ENCODE results near the gene COX4I2.
"Not testable (repeated sequence)": the region's sequence is repeated elsewhere in the genome, so short reads cannot be mapped to it uniquely, and the experiment has no call there.

The COX4I2 gene

GRCh38 chr20:31637660-31638059 lies at the start of gene COX4I2:
COX4I2 (plus strand) TSS chr20:31637912; CDS start chr20:31639018, 1,106 bp downstream.
- DNase-seq = no peak

DNA sequence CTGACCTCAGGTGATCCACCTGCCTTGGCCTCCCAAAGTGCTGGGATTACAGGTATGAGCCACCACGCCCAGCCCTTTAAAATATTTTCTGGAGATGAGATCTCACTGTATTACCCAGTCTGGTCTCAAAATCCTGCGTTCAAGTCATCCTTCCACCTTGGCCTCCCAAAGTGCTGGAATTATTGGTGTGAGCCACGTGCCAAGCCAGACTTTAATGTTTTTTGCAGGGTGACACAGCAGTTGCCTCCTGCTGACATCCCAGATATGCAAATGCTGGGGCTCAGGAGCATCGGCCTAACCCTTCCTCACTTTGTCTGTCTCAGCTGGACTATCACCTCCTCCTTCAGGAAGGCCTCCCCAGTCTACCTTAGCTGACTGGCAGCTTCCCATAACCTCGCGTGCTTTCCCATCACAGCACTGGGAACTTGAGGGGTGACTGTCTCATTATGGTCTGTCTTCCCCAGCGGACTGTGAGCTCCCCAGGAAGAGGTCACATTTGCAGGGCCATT lies 46.9 kb upstream of the COX4I2 start:
- DNase-seq = no peak

DNA sequence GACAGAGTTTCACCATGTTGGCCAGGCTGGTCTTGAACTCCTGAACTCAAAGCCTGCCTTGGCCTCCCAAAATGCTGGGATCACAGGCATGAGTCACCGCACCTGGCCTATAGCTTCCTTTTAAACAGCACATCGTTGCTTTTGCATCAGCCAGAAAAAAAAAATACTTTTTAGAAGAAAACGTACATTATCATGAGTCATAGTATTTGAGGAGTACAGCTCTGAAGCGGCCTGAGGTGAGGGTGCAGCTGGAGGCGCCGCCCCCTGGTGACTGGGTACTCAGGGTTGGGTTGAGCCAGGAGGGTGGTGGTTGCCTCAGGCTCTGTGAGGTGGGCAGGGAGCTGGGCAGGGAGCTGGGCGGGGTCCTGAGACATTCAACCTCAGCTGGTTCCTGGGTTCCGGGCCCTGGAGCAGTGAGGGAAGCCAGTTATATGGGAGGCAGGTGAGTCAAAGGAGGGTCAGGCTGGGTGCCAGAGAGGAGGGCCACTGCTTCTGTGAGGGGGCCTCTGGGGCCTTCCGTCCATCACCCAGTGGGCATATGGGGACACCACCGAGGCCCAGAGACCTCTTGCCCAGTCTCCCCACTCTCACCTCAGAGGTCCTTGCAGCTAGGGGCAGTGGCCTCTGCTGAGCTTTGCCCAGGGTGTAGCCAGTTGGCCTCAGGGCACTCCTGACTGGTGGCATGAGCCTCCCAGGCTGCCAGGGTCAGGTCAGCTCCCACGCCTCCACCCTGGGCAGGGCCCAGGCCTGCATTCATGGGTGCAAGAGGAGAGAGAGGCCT lies 44.3 kb upstream of the COX4I2 start:
- DNase-seq = no peak

DNA sequence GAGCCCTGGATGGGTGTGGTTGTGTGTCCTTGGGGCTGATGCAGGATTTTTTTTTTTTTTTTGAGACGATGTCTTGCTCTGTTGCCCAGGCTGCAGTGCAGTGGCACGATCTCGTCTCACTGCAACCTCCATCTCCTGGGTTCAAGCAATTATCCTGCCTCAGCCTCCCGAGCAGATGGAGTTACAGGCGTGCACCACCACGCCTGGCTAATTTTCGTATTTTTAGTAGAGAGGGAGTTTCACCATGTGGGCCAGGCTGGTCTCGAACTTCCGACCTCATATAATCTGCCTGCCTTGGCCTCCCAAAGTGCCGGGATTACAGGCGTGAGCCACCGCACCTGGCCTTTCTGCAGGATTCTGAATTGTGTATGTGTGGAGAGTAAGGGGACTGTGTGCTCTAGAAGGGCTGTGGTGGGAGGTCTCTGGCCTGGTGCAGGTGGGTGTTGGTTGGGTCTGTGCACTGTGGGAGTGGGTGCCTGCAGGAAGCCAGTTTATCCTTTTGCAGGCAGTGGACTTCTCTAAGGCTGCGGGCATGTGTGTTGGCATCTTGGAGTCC lies 43.6 kb upstream of the COX4I2 start:
- no peak for DNase-seq

GRCh38 chr20:31594558-31595379 lies 42.9 kb upstream of the COX4I2 start:
- no peak for DNase-seq

DNA sequence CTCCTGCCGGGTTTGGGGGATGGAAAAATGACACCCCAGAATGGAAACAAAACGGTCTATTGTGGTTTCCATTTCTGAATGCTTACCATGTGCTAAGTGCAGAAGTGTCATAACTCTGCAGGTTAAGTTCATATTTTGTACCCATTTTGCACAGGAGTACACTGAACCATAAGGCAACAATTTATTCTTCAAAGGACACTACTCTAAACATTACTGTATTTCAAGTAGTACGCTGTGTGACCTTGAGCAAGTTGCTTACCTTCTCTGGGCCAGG lies 42.4 kb upstream of the COX4I2 start:
- no peak for DNase-seq

GRCh38 chr20:31595654-31596411 lies 41.9 kb upstream of the COX4I2 start:
- no peak for DNase-seq

DNA sequence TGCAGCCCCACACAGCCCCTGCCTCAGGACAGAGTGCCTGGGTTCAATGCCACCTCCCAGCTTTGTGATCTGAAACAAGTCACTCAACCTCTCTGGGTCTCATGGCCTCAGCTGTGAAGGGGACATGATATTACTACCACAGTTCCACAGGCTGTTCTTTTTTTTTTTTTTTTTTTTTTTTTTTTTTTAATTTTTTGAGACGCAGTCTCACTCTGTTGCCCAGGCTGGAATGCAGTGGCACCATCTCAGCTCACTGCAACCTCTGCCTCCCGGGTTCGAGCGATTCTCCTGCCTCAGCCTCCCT lies 41.3 kb upstream of the COX4I2 start:
- not testable (repeated sequence) for DNase-seq

DNA sequence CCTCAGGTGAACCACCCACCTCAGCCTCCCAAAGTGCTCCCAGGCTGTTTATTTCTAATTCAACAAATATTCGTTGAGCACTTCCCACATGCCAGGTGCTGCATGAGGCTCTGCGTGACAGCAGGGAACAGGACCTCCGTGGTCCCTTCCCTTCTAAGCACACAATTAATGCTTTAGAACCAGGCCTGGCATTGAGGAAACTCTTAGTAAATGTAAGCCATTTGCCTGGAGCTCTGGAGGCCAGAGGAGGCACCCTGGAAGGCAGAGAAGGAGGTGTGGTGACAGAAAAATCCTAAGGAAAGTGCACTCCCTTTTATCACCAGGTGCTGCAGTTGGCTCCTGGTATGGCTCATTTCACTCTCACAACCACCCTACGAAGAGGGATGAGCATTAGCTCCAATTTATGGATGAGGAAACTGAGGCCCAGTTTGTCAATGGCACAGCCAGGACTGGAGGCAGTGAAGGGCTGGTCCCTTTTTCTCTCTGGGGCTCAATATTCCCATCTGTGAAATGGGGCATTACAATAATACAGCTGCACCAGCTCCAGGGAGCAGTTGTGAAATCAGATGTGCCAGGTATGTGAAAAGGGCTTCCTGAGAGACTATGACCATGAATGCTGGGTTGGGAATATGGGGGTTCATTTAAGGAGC lies 40.8 kb upstream of the COX4I2 start:
- DNase-seq = no peak

DNA sequence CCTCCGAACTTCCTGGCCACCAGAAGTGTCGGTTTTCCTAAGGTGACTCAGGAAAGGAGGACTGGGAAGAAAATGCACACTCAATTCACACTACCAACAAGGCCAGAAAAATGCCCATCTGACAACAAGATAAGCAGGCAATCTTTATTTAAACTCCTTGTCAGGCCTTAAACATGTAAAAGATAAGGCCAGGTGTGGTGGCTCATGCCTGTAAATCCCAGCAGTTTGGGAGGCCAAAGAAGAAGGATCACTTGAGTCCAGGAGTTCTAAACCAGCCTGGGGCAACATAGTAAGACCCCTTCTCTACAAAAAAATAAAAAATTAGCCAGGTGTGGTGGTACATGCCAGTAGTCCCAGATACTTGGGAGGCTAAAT lies 40.2 kb upstream of the COX4I2 start:
- DNase-seq = no peak

DNA sequence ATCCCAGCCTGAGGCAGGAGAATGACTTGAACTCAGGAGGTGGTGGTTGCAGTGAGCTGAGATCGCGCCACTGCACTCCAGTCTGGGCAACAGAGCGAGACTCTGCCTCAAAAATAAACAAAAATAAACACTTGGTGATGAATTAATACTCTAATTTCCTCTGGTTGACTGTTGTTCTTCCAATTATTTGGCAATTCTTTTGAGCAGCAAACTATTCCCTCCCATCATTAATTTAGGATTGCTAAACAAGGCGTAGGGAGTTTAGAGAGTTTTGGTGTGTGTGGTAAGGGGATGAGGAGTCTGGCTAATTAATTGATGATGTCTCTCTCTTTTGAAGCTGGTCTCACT lies 35.3 kb upstream of the COX4I2 start:
- DNase-seq = no peak

- peak; percentile 34 for DNase-seq
Measured at GRCh38 chr20:31602779-31603441, 34.8 kb upstream of the COX4I2 start.

- DNase-seq = peak; percentile 71
Measured at GRCh38 chr20:31603822-31604566, 33.7 kb upstream of the COX4I2 start.

GRCh38 chr20:31604567-31605030 lies 33.1 kb upstream of the COX4I2 start:
- no peak for DNase-seq

GRCh38 chr20:31605031-31605901 lies 32.4 kb upstream of the COX4I2 start, which contains the start of gene ID1:
ID1 (plus strand) TSS chr20:31605289; CDS start chr20:31605388, 99 bp downstream.
- peak; percentile 87 for DNase-seq

DNA sequence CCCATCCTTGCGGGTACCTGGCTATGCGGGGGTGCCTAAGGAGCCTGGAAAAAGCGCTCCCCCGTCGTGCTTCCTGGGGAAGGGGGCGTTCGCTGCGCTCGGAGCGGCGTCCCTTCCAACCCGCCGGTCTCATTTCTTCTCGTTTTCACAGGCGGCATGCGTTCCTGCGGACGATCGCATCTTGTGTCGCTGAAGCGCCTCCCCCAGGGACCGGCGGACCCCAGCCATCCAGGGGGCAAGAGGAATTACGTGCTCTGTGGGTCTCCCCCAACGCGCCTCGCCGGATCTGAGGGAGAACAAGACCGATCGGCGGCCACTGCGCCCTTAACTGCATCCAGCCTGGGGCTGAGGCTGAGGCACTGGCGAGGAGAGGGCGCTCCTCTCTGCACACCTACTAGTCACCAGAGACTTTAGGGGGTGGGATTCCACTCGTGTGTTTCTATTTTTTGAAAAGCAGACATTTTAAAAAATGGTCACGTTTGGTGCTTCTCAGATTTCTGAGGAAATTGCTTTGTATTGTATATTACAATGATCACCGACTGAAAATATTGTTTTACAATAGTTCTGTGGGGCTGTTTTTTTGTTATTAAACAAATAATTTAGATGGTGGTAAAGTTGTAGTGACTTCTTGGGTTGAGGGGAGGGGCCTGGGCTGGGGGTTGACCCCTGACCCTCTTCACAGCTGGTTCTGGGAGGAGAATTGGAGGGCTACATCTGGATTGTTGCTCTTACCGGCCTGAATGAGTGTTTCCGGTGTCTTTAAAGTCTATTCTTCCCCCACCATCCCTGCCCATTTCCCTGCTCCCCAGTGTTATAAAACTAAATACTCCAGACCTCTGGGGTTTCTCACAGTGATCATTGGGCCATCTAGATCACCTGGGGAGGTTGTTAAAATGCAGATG lies 31.6 kb upstream of the COX4I2 start:
- DNase-seq = no peak

GRCh38 chr20:31606804-31607639 lies 30.7 kb upstream of the COX4I2 start:
- DNase-seq = no peak

DNA sequence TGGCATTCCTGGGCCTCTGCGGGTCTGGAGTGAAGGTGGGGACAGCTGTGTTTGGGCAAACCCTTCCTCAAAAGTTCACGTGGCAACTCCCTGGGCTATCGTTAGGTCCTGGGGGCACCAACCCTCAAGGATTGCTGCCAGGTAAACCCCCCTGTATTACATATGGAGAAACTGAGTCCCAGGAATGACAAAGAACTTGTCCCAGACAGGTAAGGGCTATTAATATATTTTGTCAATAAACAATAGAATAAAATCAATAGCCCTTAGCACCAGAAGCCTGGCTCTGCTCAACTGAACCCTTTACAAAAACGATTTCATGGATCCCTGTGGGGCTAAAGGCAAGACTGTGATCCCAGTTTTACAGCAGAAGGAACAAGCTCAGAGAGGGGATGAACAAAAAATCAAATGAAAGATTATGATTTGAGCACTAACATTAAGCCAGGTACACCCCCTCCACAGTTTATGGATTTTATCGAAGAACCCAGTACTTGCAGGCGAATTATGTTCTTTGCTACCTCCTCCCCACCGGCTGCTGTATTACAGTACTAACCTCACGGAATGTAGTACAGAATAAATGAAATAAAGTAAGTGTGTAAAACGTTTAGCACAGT lies 30.0 kb upstream of the COX4I2 start:
- DNase-seq = no peak
